ENCODE data around the gene POU2F3.

GRCh38 chr11:120254788-120255518 lies 15.0 kb downstream of the POU2F3 start:
- no peak for TF ChIP-seq EP300 (IDR thresholded peaks at IDR 0.05; ENCODE audit: borderline replicate concordance in 1 of 2, low read depth in 2 of 2, low read length in 2 of 2)
- no peak for TF ChIP-seq CBX8 (IDR thresholded peaks at IDR 0.05; ENCODE audit: borderline replicate concordance, low read depth, low read length)
- no peak for TF ChIP-seq CTCF (IDR thresholded peaks at IDR 0.05; ENCODE audit: control extremely low read depth in 1 of 3, insufficient read depth in 1 of 3, low read depth in 1 of 3, low read length in 3 of 3)
- no peak for TF ChIP-seq CREB1 (IDR thresholded peaks at IDR 0.05)
- TF ChIP-seq JUND (IDR thresholded peaks at IDR 0.05; ENCODE audit: low read length) = no peak
- TF ChIP-seq POLR2A (IDR thresholded peaks at IDR 0.05; ENCODE audit: control extremely low read depth in 1 of 2, low read depth in 2 of 2, low read length in 2 of 2) = no peak
- TF ChIP-seq MAX (IDR thresholded peaks at IDR 0.05) = no peak
